Astrocyte (in vitro differentiated cells and primary cell): ENCODE results near the gene EXOC6.

Source experiments
- CTCF ChIP-seq: IDR thresholded peaks from 2 replicates; pipeline ENCODE4 v1.5.1; 2011; ENCODE audit warnings: low read depth, mild to moderate bottlenecking, inconsistent platforms, low read length, moderate library complexity; ENCODE audit not compliant: insufficient read depth
- EZH2 ChIP-seq: IDR thresholded peaks from 2 replicates; pipeline ENCODE4 v1.6.1; 2012; ENCODE audit warnings: mild to moderate bottlenecking, low read length, inconsistent platforms; ENCODE audit not compliant: insufficient read depth

DNA sequence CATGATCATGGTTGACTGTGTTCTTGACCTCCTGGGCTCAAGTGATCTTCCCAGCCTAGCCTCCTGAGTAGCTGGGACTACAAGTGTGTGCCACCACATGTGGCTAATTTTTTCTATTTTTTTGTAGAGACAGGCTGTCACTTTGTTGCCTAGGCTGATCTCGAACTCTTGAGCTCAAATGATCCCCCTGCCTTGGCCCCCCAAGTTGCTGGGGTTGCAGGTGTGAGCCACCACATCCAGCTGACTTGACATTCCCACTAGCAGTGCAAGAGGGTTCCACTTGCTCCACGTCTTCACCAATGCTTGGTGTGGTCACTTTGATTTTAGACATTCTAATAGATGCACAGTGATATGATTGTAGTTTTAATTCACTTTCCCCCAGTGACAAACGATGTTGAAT is 250.5 kb downstream of the EXOC6 start:
- no peak for TF ChIP-seq CTCF
- no peak for TF ChIP-seq EZH2
